Lower leg skin (tissue), 4 donors: ENCODE results near the gene SMIM12. TPM values are rescaled to one million over a fixed set of nuclear protein-coding genes. Genes with fewer than 3 reads are reported as not detected.

Experiments
- DNase-seq, 2 donors: peaks; one replicate each; pipeline ENCODE4 v3.0.0-alpha.2; 2019; ENCODE audit warnings: low spot score in 2 of 2
- H3K4me3 ChIP-seq: fragments of 200-600 bp; sonication (generic); 2 replicates; pipeline ENCODE4 v1.5.1; 2017; ENCODE audit warnings: mild to moderate bottlenecking, low read depth; ENCODE audit not compliant: poor library complexity, severe bottlenecking
- POLR2A ChIP-seq, 2 donors: fragments of 450-650 bp; IDR thresholded peaks; one replicate each; pipeline ENCODE4 v1.6.1; 2016 to 2017; ENCODE audit warnings: antibody characterized with exemption in 2 of 2, mild to moderate bottlenecking in 1 of 2, moderate library complexity in 1 of 2
- WGBS, 2 donors: methylation state at CpG; one replicate each; pipeline ENCODE4 v1.1.5; 2018; 5-methylcytosine and 5-hydroxymethylcytosine counted together
- intact Hi-C: fragments of 100-400 bp; cut with DNase I; formaldehyde crosslinking; loops from one replicate; pipeline ENCODE4 v1.15.0; 2023; ENCODE audit warnings: low total_unique reads
- total RNA-seq, 4 donors: library from RNA; depleted of rRNA; stranded (reverse); fragments of >200 nt; gene quantifications; one replicate each; pipeline ENCODE4 v1.1.0, GENCODE V29; 2016
- TF ChIP-seq, protein P1 (sequence below), 3 donors: fragments of 450-650 bp; IDR thresholded peaks; one replicate each; pipeline ENCODE4 v1.5.1; 2016; ENCODE audit warnings: antibody characterized with exemption in 3 of 3, mild to moderate bottlenecking in 3 of 3, moderate library complexity in 2 of 3

The SMIM12 gene
- total RNA-seq, 4 donors from 2014 or later, result 22.7 to 28.8 (median 25.7) TPM

DNA sequence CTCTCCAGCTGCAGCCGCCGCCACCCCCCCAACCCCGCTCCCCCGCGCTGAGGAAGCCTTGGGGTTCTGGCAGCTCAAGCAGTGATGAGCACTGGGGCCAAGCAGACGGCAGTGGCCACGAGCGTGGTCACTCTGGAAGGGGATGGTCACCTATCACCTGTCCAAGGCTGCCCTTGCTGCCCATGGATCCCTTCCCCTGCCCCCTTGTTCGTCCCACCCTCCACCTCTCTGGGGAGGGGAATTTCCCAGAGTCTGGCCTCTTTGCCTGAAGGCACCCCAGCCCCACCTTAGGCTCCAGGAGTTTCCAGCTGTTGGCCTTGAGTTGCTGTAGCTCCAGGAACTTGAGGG is 7.2 kb upstream of the SMIM12 start:
- TF ChIP-seq, protein P1, sequence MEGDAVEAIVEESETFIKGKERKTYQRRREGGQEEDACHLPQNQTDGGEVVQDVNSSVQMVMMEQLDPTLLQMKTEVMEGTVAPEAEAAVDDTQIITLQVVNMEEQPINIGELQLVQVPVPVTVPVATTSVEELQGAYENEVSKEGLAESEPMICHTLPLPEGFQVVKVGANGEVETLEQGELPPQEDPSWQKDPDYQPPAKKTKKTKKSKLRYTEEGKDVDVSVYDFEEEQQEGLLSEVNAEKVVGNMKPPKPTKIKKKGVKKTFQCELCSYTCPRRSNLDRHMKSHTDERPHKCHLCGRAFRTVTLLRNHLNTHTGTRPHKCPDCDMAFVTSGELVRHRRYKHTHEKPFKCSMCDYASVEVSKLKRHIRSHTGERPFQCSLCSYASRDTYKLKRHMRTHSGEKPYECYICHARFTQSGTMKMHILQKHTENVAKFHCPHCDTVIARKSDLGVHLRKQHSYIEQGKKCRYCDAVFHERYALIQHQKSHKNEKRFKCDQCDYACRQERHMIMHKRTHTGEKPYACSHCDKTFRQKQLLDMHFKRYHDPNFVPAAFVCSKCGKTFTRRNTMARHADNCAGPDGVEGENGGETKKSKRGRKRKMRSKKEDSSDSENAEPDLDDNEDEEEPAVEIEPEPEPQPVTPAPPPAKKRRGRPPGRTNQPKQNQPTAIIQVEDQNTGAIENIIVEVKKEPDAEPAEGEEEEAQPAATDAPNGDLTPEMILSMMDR (IDR thresholded peaks at IDR 0.05), result no peak
- TF ChIP-seq POLR2A (IDR thresholded peaks at IDR 0.05), result no peak
- intact Hi-C loops, result no loop called here
- H3K4me3 ChIP-seq, result no peak overlapping the region
- 22 to 32% methylated on average over 9 of the region's 9 CpGs for WGBS, 2 donors
- DNase-seq, result no peak

DNA sequence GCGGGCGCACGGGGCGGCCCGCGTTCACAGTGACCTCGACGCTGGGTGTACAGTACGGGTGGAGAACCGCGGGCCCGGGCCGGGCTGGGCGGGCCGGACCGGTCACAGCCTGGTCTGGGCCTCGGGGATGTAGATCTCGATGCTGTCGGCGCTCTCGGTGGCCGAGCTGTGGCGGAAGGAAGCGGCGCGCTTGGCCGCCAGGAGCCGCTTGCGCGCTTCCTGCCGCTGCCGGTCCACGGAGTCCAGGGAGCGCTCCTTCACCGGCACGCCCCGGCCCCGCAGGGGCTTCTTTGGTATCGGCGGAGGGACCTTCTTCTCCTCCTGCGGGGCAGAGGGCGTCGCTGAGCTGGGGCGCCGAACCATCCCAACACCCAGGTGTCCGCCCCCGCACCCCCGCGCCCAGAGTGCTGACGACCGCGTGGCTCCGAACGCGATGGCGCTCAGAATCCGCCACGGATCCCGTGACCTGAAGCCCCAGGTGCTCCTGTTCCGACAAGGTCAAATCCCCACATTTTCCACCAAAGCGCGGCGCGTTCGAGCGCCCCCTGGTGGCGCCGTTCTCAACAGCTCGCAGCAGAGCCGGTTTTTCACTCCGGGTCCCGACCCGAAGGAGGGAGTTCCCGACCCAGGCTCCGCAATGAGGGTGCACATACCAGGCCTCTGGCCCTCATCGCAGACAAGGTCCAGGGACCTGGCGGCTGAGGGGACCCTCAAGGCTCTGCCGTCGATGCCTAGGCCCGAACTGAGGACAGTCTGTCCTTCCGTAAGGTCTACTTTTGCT is 6.6 kb upstream of the SMIM12 start:
- TF ChIP-seq, protein P1 (IDR thresholded peaks at IDR 0.05), result peak in 1 of 3 donors; percentile 84
- TF ChIP-seq POLR2A (IDR thresholded peaks at IDR 0.05), result no peak
- peak; percentile 77 to 98 for DNase-seq
- intact Hi-C loops, result no loop called here
- peak overlapping the region; percentile 66 for H3K4me3 ChIP-seq
- WGBS, 2 donors, result 1 to 5% methylated on average over 35 to 73 of the region's 81 CpGs

DNA sequence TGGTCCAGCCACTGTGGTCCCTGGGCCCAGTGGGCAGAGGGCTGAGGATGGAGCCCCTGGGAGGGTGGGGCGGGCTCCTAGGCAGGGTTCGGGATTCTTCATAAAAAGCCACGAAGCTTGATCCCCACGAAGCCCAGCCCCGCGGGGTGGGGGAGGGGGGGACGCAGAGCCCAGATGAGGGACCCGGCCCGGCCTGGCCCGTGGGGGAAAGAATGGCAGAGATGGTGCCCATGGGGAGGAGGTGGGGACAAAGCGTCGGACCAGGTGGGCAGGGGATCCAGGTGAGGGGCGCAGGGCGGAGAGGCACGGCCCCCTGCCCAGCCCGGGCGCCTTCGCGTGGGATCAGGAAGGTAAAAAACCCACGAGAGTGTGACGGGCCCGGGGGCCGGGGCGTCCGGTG is 6.0 kb upstream of the SMIM12 start:
- H3K4me3 ChIP-seq, result peak overlapping the region; percentile 66
- 16 to 34% methylated on average over 25 of the region's 25 CpGs for WGBS, 2 donors
- intact Hi-C loops, result no loop called here
- no peak for TF ChIP-seq POLR2A (IDR thresholded peaks at IDR 0.05)
- TF ChIP-seq, protein P1 (IDR thresholded peaks at IDR 0.05), result no peak
- DNase-seq, result no peak

DNA sequence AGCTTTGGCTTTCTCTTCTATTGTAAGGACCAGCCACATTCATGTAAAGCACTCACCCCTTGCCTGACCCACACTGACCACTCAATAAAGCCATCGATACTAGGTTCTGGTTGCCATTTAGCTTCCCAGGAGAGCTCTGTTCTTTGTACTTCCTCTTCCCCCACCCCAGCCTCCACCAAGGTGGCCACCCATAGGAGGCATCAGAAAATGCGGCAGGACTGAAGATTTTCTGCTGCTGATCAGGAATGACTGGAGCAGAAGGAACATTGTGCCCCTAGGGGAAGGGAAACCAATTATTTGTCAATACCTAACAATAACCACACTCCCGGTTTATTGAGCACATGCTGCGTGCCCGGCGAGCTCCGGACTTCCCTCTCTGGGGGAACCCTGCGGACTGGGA is 5.2 kb upstream of the SMIM12 start:
- WGBS, 2 donors, result 92 to 94% methylated on average over 8 of the region's 8 CpGs
- TF ChIP-seq, protein P1 (IDR thresholded peaks at IDR 0.05), result no peak
- TF ChIP-seq POLR2A (IDR thresholded peaks at IDR 0.05), result no peak
- no peak overlapping the region for H3K4me3 ChIP-seq
- DNase-seq, result no peak
- intact Hi-C loops, result no loop called here

DNA sequence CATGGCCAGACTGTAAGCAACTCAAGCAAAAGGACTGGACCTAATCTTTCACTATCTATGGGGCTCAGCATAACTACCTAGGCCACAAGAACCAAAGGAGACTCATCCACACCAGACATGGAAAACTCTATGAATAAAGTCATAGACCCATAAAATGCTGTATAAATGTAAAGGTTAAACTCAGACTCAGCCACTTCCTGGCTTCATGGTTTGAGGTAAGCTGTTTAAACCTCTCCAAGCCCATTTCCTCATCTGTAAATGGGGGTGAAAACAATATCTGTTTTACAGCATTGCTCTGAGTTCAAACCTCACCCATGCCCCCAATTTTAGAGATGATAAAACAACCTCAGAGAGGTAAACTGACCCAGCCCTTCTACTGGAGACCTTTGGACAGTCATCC is 4.0 kb upstream of the SMIM12 start:
- no peak for DNase-seq
- TF ChIP-seq, protein P1 (IDR thresholded peaks at IDR 0.05), result no peak
- no peak for TF ChIP-seq POLR2A (IDR thresholded peaks at IDR 0.05)
- no peak overlapping the region for H3K4me3 ChIP-seq
- intact Hi-C loops, result no loop called here
